Endothelial cell of umbilical vein (primary cell): Measurements from ENCODE around the gene IL36G. TPM values are rescaled to one million over a fixed set of nuclear protein-coding genes. Genes with fewer than 3 reads are reported as not detected.

ENCODE experiments used
- BruUV-seq: library from RNA; stranded (reverse); fragments of 400-500 nt; replicated peaks from 2 replicates; lab custom pipeline; 2021; lab: Mats Ljungman, UMichigan
- CTCF ChIA-PET: fragments of 300-600, 350-600 bp; sonication (Branson Sonifier 250); formaldehyde crosslinking; loops from one replicate; lab custom pipeline; 2021; ENCODE audit warnings: antibody characterized with exemption, inconsistent platforms; lab: Charles Lee
- POLR2A ChIA-PET: fragments of 300-600, 350-600 bp; sonication (Branson Sonifier 250); formaldehyde crosslinking; loops from one replicate; lab custom pipeline; 2021; ENCODE audit warnings: antibody characterized with exemption, inconsistent platforms; lab: Charles Lee
- DNase-seq: peaks from one replicate; pipeline ENCODE4 v3.0.0-alpha.2; 2011; ENCODE audit warnings: low read depth, low spot score
- FAIRE-seq: peaks from 2 replicates; lab custom pipeline; 2011; peaks lifted over from hg19 to GRCh38; lab: Jason Lieb, UNC
- H2AFZ ChIP-seq: 2 replicates; pipeline ENCODE4 v1.6.0; 2012; ENCODE audit warnings: low read depth, low read length, control low read depth, inconsistent platforms
- H3K27ac ChIP-seq: 2 replicates; pipeline ENCODE4 v1.5.1; 2011; ENCODE audit warnings: low read depth, mild to moderate bottlenecking, control low read depth, low read length, moderate library complexity; ENCODE audit not compliant: insufficient read depth
- H3K27me3 ChIP-seq, 2 experiments: 2 replicates each; pipeline versions ENCODE4 v1.6.0 to v1.6.1; 2011; ENCODE audit warnings: low read length in 2 of 2, mixed read lengths in 1 of 2; ENCODE audit not compliant: control insufficient read depth in 2 of 2, insufficient read depth in 2 of 2
- H3K36me3 ChIP-seq, 2 experiments: 2 replicates in 1 of 2; 3 replicates in 1 of 2; pipeline ENCODE4 v1.5.1; 2011; ENCODE audit warnings: low read length in 2 of 2, mild to moderate bottlenecking in 1 of 2, moderate library complexity in 1 of 2; ENCODE audit not compliant: control insufficient read depth in 2 of 2, insufficient read depth in 2 of 2; ENCODE audit errors: extremely low read depth in 1 of 2
- H3K4me1 ChIP-seq: 3 replicates; pipeline ENCODE4 v1.5.1; 2011; ENCODE audit warnings: mild to moderate bottlenecking, low read length; ENCODE audit not compliant: control insufficient read depth, insufficient read depth; ENCODE audit errors: extremely low read depth
- H3K4me2 ChIP-seq: 2 replicates; pipeline ENCODE4 v1.6.1; 2011; ENCODE audit warnings: low read length, control low read depth, mixed read lengths; ENCODE audit not compliant: insufficient read depth
- H3K4me3 ChIP-seq, 3 experiments: fragments of 200-600 bp in 1 of 3; sonication (generic), shearing (Covaris generic) in 1 of 3; replicated peaks in 1 of 3; 2 replicates each; pipeline ENCODE4 v1.5.1; 2011 to 2016; ENCODE audit warnings: control low read depth in 3 of 3, low read length in 3 of 3, mild to moderate bottlenecking in 2 of 3, inconsistent platforms in 1 of 3, low read depth in 1 of 3, moderate library complexity in 1 of 3; ENCODE audit not compliant: insufficient read depth in 1 of 3
- H3K79me2 ChIP-seq: 2 replicates; pipeline ENCODE4 v1.6.0; 2012; ENCODE audit warnings: low read length, inconsistent platforms; ENCODE audit not compliant: control insufficient read depth, insufficient read depth
- H3K9ac ChIP-seq: replicated peaks from 2 replicates; pipeline ENCODE3; 2011; ENCODE audit warnings: low read length, control low read depth; ENCODE audit not compliant: insufficient read depth; ENCODE audit errors: extremely low read depth
- H3K9me1 ChIP-seq: replicated peaks from 3 replicates; pipeline ENCODE4 v1.6.0; 2011; ENCODE audit warnings: mild to moderate bottlenecking, low read length; ENCODE audit not compliant: control insufficient read depth, insufficient read depth; ENCODE audit errors: extremely low read depth
- H3K9me3 ChIP-seq: replicated peaks from 2 replicates; pipeline ENCODE4 v1.5.1; 2012; ENCODE audit warnings: low read length, inconsistent platforms; ENCODE audit not compliant: control insufficient read depth, insufficient read depth
- H4K20me1 ChIP-seq: replicated peaks from 2 replicates; pipeline ENCODE3; 2011; ENCODE audit warnings: mild to moderate bottlenecking, low read length; ENCODE audit not compliant: control insufficient read depth, insufficient read depth; ENCODE audit errors: extremely low read depth
- EZH2 ChIP-seq: IDR thresholded peaks from 2 replicates; pipeline ENCODE4 v1.6.1; 2012; ENCODE audit warnings: borderline replicate concordance, low read depth, mild to moderate bottlenecking, moderate library complexity, low read length, inconsistent platforms; ENCODE audit not compliant: severe bottlenecking
- FOS ChIP-seq: IDR thresholded peaks from 2 replicates; pipeline ENCODE4 v1.6.1; 2011; ENCODE audit warnings: mild to moderate bottlenecking, low read length, moderate library complexity, borderline replicate concordance; ENCODE audit not compliant: insufficient read depth
- GATA2 ChIP-seq: IDR thresholded peaks from 2 replicates; pipeline ENCODE4 v1.7.0; 2011; ENCODE audit warnings: low read depth, mild to moderate bottlenecking, moderate library complexity, mixed read lengths, low read length; ENCODE audit not compliant: insufficient read length, insufficient read depth
- JUN ChIP-seq: IDR thresholded peaks from 2 replicates; pipeline ENCODE4 v1.6.1; 2011; ENCODE audit warnings: borderline replicate concordance, low read depth; ENCODE audit not compliant: insufficient read length, insufficient read depth
- MYC ChIP-seq: IDR thresholded peaks from one replicate; pipeline ENCODE4 v1.6.1; 2011; ENCODE audit warnings: mild to moderate bottlenecking, low read depth, low read length
- POLR2A ChIP-seq: IDR thresholded peaks from 2 replicates; pipeline ENCODE4 v1.6.1; 2012; ENCODE audit warnings: low read depth, mild to moderate bottlenecking, control low read depth, low read length
- POLR2AphosphoS5 ChIP-seq: IDR thresholded peaks from 2 replicates; pipeline ENCODE4 v1.6.1; 2012; ENCODE audit warnings: low read depth, mild to moderate bottlenecking, control low read depth, low read length, moderate library complexity; ENCODE audit not compliant: insufficient read depth
- dilution Hi-C: fragments of 300-500 bp; cut with MboI; formaldehyde crosslinking; loops from one replicate; pipeline ENCODE4 v1.15.0; 2019; ENCODE audit warnings: low sequenced_read_pairs; ENCODE audit not compliant: extremely low pct_ligation_motif_present
- intact Hi-C: fragments of 100-400 bp; cut with micrococcal nuclease; formaldehyde crosslinking; loops from one replicate; pipeline ENCODE4 v1.10.0; 2022
- polyA plus RNA-seq, 4 experiments: library from polyadenylated mRNA; depleted of rRNA in 3 of 4; stranded (reverse) in 3 of 4; unstranded in 1 of 4; fragments of >200 nt; gene quantifications; 2 replicates each; pipeline versions ENCODE4 v1.2.1 to v1.2.3, GENCODE V29; 2011 to 2012; ENCODE audit warnings: missing spikeins in 1 of 4
- total RNA-seq: library from RNA; stranded (reverse); gene quantifications from 2 replicates; pipeline ENCODE4 v1.2.3, GENCODE V29; 2021
- TF ChIP-seq, protein P1 (sequence below), 2 donors: IDR thresholded peaks; 1 replicate in 1 of 2; 2 replicates in 1 of 2; pipeline ENCODE4 v1.5.1; 2011; ENCODE audit warnings: low read length in 2 of 2, mild to moderate bottlenecking in 2 of 2, moderate library complexity in 2 of 2, control low read depth in 1 of 2, inconsistent platforms in 1 of 2, low read depth in 1 of 2; ENCODE audit not compliant: insufficient read depth in 1 of 2; ENCODE audit errors: extremely low read depth in 1 of 2
- TF ChIP-seq, protein P2 (sequence below): IDR thresholded peaks from 2 replicates; pipeline ENCODE4 v1.6.1; 2011; ENCODE audit not compliant: insufficient read depth, insufficient read length

IL36G gene
- total and polyA plus RNA-seq, 2 donors (not counting 3 experiments of a cell fraction or from before 2014, with no cell fraction given): not detected

DNA sequence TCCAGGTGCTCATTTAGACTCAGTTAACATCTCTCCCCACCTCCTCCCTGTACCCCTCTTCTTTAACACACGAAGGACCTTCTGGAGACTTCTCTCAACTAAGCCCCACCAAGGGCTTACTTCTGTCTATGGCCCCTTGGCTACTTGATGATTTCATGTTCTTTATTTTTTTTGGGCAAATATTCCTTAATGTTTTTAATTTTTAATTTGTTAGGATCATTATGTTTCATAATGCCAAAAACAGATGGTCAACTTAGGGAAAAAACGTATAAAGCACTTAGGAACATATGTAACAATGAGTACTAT is 40.9 kb upstream of the IL36G start:
- FAIRE-seq: no peak
- no TSS peak for BruUV-seq
- no peaks in the 10 kb centered on the region for H3K79me2 ChIP-seq

DNA sequence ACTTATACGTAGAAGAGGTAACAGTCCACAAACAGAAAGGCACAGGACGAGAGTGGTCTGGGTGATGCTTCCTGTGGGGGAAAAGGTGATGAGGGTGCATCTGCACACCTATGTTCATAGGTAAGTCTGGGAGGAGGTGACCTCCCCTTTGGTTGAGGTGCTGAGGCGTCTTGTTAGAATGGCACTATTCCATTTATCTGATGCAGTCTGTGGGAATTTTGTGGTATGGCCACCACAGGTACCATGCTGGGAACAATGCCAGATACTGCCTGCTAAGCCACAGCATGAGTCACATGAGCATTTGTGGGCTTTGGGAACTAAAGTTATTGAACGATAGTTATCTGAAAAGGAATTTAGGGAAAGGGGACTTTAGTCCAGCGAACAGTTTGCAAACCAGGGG is 38.9 kb upstream of the IL36G start:
- dilution Hi-C loops: loop anchor here (25.0 kb wide), 1 partner anchor 177 kb away; the partner anchor contains the start of gene CKAP2L
- Histone ChIP-seq H3K4me1 (no peaks in the 10 kb centered on the region), H3K9me1 (no peaks in the 10 kb centered on the region), H3K27ac (no peak overlapping the region), H3K27me3 (peaks cover 17 to 25% of the 10 kb centered on the region in 2 experiments), H3K9ac (no peak overlapping the region), H3K4me3 (no peak overlapping the region), H3K4me2 (no peak overlapping the region), H2AFZ (no peak overlapping the region), H4K20me1 (no peaks in the 10 kb centered on the region), H3K79me2 (no peaks in the 10 kb centered on the region), H3K36me3 (no peaks in the 10 kb centered on the region), H3K9me3 (no peaks in the 10 kb centered on the region)
- FAIRE-seq (no peak), DNase-seq (no peak)
- no TSS peak for BruUV-seq
- intact Hi-C loops: no loop called here
- ChIA-PET POLR2A (no interaction called here), CTCF (interaction anchor here (1.9 to 4.9 kb wide), 2 partner anchors 189 kb away, joined by 8 to 410 read pairs; no protein-coding TSS in a partner anchor)
- TF ChIP-seq MYC: no peak
- TF ChIP-seq GATA2: no peak
- TF ChIP-seq, protein P1, sequence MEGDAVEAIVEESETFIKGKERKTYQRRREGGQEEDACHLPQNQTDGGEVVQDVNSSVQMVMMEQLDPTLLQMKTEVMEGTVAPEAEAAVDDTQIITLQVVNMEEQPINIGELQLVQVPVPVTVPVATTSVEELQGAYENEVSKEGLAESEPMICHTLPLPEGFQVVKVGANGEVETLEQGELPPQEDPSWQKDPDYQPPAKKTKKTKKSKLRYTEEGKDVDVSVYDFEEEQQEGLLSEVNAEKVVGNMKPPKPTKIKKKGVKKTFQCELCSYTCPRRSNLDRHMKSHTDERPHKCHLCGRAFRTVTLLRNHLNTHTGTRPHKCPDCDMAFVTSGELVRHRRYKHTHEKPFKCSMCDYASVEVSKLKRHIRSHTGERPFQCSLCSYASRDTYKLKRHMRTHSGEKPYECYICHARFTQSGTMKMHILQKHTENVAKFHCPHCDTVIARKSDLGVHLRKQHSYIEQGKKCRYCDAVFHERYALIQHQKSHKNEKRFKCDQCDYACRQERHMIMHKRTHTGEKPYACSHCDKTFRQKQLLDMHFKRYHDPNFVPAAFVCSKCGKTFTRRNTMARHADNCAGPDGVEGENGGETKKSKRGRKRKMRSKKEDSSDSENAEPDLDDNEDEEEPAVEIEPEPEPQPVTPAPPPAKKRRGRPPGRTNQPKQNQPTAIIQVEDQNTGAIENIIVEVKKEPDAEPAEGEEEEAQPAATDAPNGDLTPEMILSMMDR (IDR thresholded peaks at IDR 0.05; ENCODE audit: extremely low read depth in 1 of 2, insufficient read depth in 1 of 2, low read depth in 1 of 2, low read length in 2 of 2): no peak
- no peak for TF ChIP-seq POLR2A
- TF ChIP-seq, protein P2, sequence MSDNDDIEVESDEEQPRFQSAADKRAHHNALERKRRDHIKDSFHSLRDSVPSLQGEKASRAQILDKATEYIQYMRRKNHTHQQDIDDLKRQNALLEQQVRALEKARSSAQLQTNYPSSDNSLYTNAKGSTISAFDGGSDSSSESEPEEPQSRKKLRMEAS: no peak
- no peak for TF ChIP-seq EZH2
- TF ChIP-seq POLR2AphosphoS5: no peak
- TF ChIP-seq JUN: no peak
- TF ChIP-seq FOS: no peak

More for the DNA sequence above, 40.9 kb upstream of the IL36G start:
- DNase-seq: no peak
- intact Hi-C loops (no loop called here), dilution Hi-C loops (loop anchor here (25.0 kb wide), 1 partner anchor 175 kb away; the partner anchor contains the start of gene CKAP2L)
- no peak overlapping the region for H3K27ac ChIP-seq
- H3K36me3 ChIP-seq: no peaks in the 10 kb centered on the region
- H2AFZ ChIP-seq: no peak overlapping the region
- no peaks in the 10 kb centered on the region for H3K9me3 ChIP-seq
- H3K4me1 ChIP-seq: no peaks in the 10 kb centered on the region
- ChIA-PET POLR2A (no interaction called here), CTCF (interaction anchor here (1.9 kb wide), 1 partner anchor 187 kb away, joined by 8 read pairs; no protein-coding TSS in a partner anchor)
- H3K4me2 ChIP-seq: no peak overlapping the region
- H3K4me3 ChIP-seq: no peak overlapping the region
- H3K9me1 ChIP-seq: no peaks in the 10 kb centered on the region
- H3K9ac ChIP-seq: no peak overlapping the region
- H4K20me1 ChIP-seq: no peaks in the 10 kb centered on the region
- peaks cover 22 to 30% of the 10 kb centered on the region in 2 experiments for H3K27me3 ChIP-seq
- TF ChIP-seq GATA2 (no peak), EZH2 (no peak)
